GM18867 (cell line): ENCODE results near the gene MRPL27.

Source experiments
- ATAC-seq: cut with Tn5 transposase; IDR thresholded peaks from one replicate; pipeline ENCODE4 v1.9.1; 2021; ENCODE audit warnings: mild to moderate bottlenecking, moderate library complexity; ENCODE audit not compliant: unreplicated experiment

Gene MRPL27

DNA sequence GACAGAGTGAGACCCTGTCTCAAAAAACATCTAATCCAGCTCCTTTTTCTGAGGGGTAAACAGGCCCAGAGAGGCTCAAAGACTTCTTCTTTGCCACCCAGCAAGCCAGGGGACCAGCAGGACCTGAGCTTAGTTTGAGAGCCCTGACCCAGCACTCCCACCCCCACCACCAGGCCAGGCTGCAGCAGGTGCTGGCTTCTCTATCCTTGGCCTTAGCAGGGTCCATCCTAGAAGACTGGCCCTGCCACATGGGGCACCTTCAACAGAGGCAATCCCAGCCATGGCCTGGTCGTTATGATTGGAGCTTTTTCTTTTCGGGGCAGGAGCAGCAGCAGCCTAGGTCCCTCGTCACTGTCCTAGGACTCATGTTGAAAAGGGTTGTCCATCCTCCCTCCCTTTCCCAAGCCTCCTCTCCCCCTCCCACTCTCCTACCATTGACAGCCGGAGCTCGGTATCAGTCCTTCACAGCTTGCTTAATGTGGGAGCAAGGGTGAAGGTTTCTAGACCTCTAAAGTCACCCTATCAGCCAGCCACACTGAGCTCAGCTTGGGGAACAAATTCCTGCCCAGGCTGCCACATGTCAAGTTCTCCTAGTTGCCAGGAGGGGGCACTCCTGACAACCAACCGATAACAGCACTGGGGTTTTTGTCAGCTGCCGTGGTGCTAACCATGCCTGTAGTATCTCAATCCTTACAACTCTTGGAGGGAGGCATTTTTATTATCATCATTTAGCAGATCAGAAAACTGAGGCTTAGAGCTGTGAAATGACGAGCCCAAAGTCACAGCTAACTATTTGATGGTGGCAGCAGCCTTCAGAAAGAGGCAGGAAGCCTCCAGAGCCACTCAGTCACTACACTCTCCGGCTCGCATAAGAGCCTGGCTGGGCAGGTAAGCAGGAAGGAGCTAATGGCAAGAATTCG lies 11.2 kb downstream of the MRPL27 start:
- no peak for ATAC-seq

DNA sequence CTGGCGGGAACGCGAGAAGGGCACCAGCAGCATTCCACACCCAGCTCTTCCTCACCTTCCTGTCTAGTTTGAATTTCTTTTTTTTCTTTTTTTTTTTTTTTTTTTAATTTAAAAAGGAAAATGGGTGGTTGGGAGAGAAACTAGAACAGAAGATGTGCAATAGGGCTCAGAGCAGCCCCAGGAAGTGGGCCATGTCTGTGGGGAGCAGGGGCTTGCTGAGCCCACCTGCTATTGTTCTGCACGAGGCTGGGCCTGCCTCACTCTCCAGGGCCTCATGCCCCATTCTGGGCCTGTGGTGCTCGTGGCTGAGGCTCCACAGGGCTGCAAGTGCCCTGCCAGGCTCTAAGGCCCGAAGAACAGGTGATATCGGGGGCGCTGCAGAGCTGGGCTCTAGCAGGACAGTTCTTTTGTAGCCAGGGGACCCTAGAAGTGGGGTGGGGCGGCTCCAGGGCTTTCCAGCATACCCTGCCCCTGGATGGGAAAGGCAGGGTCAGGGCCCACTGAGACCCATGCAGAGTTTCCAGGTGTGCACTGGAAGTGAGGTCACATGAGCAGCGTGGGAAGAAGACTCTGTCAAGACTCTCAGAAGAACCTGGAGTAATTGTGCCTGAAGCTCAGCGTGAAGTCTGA lies 12.4 kb downstream of the MRPL27 start:
- ATAC-seq = no peak

DNA sequence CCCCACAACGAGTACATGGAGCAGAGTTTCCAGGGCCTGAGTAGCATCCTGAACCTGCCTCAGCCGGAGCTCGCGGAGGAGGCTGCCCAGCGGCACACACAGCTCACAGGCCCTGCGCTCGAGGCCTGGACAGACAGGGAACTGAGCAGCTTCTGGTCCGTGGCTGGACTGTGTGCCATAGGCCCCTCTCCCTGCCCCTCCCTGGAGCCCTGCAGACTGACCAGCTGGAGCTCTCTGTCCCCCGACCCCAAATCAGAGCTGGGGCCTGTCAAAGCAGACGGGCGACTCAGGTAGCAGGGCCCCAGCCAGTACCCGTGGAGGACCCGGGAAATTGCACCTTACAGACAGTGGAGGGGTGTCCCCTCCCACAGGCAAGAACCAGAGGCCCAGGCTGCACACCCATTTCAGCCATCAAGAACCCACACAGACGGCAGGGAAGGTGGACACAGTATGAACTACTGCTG lies 13.0 kb downstream of the MRPL27 start:
- ATAC-seq = no peak

DNA sequence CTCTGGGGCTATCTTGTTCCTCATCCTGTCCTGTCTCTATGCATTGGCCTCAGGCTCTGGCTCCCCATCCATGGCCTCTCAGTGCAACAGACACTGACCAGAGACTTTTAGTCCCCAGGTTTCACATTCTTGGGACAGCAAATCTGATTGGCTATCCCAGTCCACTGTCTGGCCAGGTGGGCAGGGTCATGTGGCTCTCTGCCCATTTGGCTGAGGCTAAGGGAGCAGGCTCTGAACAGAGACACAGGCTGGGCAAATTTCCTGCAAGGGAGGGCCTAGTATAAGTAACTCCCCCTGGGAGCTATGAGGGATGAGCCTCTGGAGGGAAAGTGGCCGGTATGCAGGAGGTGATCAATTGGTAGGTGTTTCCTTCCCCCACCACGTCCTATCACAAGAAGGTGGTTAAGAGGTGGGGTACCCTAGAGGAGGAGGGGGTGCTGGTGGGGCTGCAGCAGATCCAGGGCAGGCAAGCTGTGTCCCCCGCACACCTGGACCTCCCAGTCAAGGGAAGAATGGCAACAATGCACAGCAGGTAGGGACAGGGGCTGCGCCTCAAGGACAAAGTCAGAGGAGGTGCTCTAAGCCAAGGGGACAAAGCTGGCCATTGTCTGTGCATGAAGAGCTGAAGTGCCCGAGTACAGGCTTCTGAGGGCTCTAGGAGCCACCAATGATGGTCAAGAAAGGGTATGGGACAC lies 13.8 kb downstream of the MRPL27 start:
- no peak for ATAC-seq

DNA sequence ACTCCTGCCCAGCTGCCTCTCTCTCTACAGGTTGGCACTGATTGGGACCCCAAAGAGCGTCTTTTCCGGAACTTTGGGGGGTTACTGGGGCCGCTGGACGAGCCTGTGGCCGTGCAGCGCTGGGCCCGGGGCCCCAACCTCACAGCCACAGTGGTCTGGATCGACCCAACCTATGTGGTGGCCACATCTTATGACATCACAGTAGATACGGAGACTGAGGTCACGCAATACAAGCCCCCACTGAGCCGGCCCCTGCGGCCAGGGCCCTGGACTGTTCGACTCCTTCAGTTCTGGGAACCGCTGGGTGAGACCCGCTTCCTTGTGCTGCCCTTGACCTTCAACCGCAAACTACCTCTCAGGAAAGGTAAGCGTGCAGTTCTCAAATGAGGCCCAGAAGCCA lies 14.8 kb downstream of the MRPL27 start:
- no peak for ATAC-seq

DNA sequence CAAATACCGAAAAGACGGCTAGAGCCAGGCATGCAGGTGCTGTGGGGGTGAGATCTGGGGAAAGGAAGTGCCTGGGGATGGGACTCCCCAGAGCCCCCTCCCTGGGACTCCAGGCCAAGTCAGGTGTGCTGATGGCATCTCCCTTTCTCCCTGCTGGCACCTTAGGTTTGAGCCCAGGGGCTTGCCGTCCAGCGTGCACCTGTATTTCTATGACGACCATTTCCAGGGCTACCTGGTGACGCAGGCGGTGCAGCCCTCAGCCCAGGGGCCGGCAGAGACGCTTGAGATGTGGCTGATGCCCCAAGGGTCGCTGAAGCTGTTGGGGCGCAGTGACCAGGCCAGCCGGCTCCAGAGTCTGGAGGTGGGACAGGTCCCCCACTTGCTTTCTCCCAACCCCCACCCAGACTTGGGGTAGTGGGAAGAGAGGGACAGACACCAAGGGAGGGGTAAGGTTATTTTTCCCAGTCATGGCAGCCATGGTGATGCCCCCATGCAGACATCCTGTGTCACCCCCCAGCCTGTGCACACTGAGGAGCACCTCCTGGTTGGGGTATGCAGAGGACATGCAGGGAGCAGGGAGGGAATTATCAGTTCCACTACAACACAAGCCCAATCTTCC lies 16.0 kb downstream of the MRPL27 start:
- no peak for ATAC-seq

DNA sequence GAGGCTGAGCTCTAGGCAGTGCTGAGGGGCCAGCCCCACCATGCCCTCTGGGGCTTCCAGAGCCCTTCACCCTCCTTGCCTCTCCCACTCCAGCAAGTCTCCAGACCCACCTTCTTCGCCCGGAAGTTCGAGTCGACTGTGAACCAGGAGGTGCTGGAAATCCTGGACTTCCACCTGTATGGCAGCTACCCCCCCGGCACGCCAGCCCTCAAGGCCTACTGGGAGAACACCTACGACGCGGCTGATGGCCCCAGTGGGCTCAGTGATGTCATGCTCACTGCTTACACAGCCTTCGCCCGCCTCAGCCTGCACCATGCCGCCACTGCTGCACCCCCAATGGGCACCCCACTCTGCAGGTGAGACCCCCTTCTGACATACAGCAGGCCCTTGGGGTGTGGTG lies 16.6 kb downstream of the MRPL27 start:
- ATAC-seq = no peak

DNA sequence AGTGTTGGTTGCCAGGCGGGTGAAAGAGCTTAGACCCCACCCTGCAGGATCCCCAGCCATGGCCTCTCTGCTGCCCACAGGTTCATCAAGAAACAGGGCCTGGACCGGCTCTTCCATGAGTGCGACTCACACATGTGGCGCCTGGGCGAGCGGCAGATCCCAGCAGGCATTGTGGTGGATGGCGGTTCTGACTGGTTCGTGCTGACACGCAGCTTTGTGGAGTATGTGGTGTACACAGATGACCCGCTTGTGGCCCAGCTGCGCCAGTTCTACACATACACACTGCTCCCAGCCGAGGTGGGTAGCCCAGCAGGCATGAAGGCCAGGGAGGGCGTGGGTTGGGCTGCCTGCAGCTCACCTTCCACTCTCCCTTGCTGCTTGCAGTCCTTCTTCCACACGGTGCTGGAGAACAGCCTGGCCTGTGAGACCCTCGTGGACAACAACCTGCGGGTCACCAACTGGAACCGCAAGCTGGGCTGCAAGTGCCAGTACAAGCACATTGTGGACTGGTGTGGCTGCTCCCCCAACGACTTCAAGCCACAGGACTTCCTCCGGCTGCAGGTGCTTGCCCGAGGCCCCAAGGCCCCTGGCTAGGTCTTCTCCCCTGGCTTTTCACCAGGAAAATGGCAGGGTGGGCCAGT lies 17.2 kb downstream of the MRPL27 start:
- no peak for ATAC-seq

DNA sequence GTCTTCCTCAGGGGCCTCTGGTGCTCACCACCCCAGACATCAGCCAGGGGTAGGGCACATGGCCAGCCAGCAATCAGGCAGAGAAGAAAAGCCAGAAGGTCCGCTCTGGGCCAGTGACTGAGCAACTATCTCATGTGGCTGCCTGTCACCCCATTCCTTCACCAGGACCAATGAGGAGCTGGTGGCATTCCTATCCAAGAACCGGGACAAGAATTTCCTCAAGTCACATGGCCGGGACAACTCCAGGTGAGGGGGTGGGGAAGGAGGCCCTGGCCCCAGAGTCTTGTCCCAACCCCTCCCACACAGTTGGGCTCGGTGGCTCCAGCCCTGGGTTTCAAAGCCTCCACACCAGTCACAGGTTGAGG lies 17.7 kb downstream of the MRPL27 start:
- ATAC-seq = no peak

DNA sequence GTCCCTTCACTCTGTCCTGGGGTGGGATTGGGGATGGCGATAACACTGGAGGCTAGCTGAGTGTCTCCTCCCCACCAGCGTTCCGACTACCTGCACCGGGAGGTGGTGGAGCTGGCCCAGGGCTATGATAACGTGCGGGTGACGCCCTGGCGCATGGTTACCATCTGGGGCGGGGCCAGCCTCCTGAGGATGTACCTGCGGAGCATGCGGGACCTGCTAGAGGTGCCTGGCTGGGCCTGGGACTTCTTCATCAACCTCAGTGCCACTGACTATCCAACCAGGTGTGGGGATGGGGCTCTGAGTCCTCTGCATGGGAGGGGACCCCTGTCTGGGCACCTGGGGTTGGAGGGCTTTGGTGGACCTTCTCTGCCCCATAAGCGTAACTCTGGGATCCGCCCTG lies 18.2 kb downstream of the MRPL27 start:
- ATAC-seq = no peak

DNA sequence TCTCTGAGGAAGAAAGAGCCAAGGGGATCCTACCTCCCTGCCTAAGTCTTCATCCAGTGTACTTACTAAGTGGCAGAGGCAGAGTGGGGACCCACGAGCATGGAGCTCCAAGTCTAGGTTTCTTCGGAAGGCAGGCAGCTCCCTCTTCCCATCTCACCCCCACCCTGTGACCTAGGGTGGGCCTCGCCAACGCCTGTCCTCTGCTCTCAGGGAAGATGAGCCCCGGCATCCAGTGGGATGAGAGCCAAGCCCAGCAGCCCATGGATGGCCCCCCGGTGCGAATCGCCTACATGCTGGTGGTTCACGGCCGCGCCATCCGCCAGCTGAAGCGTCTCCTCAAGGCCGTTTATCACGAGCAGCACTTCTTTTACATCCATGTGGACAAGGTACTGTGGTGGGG lies 18.8 kb downstream of the MRPL27 start:
- ATAC-seq = no peak

DNA sequence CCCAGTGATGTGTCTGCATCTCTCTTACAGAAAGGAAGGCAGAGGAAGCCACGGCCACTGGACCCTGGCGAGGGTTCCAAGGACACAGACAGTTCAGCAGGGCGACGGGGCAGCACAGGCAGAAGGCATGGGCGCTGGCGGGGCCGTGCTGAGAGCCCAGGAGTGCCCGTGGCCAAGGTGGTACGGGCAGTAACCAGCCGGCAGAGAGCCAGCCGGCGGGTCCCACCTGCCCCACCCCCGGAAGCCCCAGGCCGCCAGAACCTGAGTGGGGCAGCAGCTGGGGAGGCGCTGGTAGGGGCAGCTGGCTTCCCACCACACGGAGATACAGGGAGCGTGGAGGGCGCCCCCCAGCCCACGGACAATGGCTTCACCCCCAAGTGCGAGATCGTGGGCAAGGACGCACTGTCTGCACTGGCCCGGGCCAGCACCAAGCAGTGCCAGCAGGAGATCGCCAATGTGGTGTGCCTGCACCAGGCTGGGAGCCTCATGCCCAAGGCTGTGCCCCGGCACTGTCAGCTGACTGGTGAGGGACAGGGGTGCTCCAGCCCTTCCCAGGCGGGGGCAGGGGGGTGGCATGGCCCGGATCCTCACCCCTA lies 19.3 kb downstream of the MRPL27 start:
- no peak for ATAC-seq

DNA sequence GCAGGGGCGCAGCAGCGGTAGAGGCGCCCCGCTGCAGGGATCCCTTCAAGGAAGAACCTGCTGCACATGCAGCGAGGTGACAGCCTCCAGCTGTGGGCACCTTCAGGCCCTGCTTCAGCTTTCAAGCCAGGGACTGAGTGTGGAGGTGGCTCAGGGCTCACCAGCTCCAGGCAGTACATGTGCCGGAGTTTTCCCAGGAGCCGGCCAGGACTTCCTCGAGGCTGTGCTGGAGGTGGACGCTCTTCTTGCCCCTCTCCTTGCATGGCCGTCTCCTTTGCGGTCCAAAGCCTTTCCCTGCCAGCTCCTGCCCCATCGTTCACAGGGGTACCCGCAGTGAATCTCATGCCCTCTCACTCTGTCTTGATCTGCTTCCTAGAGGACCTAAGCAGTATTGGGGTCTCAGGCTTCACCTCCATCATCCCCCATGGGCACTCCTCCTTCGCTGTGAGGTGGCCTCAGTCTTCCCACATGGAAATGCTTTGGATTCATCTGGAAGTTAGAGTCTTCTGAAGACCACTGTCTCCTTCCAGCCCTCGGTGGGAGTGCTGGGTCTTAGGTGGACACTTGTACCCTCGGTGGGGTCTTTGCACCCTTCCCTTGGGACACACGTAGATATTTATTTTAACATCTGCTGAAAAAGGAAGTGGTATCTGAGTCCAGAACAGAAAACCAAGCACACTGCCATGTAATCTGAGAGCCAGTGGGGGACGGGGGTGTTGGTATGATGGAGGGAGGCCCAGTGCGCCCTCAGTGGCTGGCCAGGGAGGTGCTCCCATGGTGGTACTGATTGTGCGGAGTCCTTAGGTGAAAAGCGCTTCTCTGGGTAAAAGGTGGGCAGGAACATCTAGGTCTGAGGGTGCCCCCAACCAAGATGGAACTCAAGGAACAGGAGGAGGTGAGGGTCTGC lies 20.0 kb downstream of the MRPL27 start:
- no peak for ATAC-seq

DNA sequence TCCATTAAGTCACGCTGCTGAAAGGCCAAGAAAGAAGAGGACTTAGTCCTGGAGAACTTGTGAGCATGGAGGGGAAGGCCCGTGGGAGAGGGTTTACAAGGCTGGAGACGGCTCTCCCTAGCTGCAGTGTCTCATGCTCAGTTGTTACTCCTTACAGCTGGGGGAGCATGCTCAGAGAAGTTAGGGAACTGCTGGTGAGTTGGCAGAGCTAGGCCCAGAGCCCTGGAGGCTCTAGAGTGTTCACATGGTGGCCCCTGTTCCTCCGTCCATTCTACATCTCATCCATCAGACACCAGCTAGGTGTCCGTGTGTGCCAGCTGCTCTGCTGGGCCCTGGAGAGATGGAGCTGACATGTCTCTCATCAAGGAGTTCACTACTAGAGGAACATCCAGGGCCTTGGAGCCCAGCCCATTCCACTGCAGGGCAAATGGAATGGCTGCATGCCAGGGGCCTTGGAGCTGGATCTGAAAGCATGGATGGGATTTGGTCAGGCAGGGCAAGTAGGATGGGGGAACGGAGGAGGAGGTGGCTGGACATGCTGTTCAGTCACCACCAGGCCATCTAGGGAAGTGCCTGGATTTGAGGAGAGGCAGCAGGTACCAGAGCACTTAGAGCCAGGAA lies 20.8 kb downstream of the MRPL27 start:
- ATAC-seq = no peak

DNA sequence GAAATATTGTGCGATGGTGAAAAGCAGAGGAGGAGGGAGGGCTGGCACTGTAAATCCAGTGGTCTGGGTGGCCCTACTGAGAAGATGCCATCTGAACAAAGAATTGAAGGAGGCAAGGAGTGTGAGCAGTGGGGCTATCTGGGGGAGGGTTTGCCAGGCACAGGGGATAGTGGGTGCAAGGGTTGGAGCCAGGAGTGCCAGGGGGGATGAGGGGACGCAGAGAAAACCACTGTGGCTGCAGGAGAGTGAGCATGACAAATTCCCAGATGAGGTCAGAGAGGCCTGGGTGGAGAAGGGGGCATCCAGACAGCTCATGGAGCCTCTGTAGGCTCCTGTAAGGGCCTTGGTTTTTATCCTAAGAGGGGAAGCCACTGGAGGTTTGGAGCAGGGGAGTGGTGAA lies 22.3 kb downstream of the MRPL27 start:
- ATAC-seq = no peak

DNA sequence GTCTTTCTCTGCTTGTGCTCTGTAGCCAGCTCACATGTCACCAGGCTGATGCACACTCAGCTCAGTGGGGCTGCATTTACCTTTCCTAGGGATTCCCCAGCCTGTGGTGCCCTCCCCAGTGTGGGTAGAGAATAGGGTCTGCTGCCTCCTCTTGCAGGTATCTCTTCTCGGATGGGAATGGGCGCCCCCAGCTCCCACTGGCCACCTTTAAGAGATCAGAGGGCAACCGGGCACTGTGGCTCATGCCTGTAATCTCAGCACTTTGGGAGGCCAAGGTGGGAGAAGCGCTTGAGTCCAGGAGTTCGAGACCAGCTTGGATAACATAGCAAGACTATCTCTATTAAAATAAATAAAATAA lies 23.8 kb downstream of the MRPL27 start:
- ATAC-seq = no peak

DNA sequence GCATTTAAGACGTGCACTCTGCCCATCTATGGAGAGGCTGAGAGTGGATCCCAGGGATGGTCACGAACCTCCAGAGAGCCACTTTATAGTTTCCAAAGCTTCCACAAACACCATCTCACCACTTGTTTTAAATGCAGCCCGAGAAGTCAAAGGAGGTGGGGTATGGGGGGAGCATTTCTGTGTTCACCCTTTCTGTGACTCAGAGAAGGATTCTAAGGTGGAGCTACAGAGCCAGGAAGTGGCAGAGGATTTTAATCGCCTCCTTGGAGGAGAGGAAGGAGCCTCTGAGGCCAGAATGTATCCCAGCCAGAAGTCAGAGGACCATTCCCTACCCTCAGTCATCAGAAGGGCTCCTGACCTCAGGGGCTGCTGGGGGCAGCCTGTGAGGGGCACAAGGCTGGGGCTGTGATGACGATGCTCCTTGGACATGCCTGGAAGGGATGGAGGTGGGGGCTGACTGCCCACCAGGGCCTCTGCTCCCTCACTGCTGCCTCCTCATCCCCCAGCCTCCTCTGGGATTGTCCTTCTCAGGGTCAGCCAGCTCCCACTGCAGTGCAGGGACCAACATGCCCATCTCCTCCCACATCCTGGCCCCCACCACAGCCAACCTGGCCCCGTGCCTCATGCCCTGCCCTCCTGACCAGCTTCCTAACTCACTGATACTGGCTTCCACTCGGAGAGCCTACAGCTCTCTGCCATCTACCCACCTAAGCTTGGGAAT lies 24.3 kb downstream of the MRPL27 start:
- no peak for ATAC-seq

DNA sequence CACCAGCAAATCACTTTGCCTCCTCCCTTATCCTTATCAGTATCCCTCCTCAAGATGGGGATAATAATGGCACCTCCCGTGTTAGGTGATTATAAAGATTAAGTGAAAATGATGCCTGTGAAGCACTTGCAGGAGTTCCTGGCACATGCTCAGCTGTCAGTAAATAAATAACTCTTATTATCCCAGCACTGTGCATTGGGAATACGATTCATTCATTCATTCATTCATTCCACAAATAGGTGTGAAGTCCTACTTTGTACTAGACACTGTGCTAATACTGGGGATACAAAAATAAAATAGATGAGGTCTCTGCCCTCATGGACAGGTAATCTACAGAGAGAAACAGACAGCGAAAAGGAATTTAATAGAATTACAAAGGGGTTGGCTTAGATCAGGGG lies 25.1 kb downstream of the MRPL27 start:
- no peak for ATAC-seq
